GM18498 (cell line): ENCODE measurements around the gene NAPA.

Experiments
- ATAC-seq: cut with Tn5 transposase; IDR thresholded peaks from one replicate; pipeline ENCODE4 v1.9.1; 2021; ENCODE audit warnings: mild to moderate bottlenecking, moderate library complexity; ENCODE audit not compliant: unreplicated experiment

Gene NAPA

DNA sequence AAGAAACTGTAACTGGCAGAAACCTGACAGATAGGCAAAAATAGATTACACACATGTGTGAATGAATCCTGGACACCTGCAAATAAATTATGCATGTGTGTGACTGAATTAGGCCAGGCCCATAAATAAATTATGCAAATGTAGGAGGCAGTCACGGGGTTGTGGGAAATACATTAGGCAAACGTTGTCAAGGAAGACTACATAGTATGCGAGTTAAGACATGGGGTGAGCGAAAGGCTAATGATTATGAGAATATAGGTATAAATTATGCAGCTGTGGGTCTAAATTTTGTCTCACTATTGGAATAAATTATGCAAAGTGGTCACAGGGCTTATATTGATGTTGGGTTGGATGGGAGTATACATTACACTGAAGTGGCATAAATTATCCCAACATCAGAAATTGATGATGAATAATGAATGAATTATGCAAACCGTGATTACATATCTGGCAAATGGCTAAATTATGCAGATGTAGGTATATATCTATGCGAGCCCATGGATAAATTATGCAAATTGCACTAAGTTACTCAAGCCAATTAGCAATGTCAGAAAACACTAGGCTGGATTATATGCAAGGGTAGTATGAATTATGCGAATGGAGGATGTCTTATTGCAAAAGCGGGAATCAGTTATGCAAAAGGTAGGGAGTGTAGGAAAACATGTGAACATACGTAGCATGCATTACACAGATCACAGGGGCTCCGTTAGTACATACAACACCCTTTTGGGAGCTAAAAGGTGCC lies 50.0 kb downstream of the NAPA start:
- ATAC-seq, result no peak

GRCh38 chr19:47461876-47462275 lies 53.0 kb downstream of the NAPA start:
- ATAC-seq, result no peak

GRCh38 chr19:47459477-47459876 lies 55.4 kb downstream of the NAPA start:
- no peak for ATAC-seq

DNA sequence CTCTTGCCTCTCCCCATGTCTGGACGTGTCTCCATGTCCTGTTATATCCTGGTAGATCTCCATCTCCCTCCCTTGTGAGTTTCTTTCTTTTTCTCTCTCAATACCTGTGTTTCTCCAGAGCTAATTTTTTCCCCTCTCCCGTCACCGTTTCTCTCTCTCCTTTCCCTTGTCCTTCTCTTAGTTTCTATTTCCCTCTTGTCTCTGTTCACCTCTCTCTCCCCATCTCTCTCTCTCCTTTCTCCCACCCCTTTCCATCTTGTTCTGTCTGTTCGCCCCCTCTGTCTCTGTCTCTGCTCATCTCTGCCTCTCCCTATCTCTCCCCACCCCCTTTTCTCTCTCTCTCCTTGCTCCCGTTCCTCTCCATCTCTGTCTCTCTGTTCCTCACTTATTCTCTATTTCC lies 56.2 kb downstream of the NAPA start:
- ATAC-seq, result no peak

GRCh38 chr19:47456721-47457474 lies 58.0 kb downstream of the NAPA start:
- no peak for ATAC-seq

- ATAC-seq, result no peak
Measured at GRCh38 chr19:47450478-47450877, 64.4 kb downstream of the NAPA start.

DNA sequence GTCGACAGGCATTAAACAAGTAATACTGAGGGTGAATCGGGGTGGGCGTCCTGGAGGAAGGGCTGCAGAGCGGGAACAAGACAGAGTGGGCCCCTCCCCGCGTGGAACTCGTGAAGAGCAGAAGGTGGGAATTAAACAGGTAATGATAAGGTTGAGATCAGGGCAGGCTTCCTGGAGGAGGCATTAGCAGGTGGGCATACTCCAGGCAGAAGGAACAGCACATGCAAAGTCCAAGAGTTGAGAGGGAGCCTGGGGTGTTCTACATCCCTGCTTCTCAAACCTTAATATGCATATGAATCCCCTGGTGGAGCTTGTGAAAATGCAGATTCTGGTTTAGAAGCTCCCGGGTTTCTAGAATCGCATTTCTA lies 66.5 kb downstream of the NAPA start:
- no peak for ATAC-seq

DNA sequence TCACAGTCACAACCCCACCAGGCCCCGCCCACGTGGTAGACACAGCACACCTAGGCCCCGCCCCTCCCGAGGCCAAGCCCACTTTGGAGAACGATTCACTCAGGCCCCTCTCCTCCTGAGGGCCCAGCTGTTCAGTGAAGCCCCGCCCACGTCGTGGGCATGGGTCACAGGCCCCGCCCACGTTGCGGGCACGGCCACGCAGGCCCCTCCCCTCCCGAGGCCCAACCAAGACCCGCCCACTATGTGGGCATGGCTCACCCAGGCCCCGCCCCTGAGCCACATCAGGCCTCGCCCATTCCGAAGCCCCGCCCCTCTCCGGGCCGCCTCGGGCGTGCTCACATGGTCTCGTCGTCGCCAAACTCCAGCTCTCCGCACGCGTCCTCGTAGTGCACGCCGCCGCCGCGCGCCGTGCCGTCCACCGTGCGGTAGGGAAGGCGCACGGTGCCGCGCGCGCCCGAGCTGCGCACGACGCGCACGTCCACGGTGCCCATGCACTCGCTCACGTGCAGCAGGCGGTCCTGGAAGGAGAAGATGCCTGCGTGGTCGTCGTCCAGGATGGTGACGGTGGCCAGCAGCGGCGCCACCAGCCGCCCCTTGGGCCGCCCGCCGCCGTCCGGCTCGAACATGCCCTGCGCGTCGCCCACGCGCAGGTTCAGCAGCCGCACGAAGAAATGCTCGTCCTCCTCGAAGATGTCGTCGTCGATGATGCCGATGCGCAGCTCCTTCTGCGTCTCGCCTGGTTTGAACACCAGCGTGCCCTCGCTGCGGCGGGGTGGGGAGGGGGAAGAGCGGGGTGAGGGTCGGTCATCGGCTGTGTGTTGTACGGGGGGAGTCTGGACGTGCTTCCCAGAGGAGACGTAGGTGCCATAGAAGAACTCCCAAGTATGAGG lies 67.1 kb downstream of the NAPA start:
- ATAC-seq, result no peak

- no peak for ATAC-seq
Measured at GRCh38 chr19:47446534-47447469, 68.1 kb downstream of the NAPA start.

DNA sequence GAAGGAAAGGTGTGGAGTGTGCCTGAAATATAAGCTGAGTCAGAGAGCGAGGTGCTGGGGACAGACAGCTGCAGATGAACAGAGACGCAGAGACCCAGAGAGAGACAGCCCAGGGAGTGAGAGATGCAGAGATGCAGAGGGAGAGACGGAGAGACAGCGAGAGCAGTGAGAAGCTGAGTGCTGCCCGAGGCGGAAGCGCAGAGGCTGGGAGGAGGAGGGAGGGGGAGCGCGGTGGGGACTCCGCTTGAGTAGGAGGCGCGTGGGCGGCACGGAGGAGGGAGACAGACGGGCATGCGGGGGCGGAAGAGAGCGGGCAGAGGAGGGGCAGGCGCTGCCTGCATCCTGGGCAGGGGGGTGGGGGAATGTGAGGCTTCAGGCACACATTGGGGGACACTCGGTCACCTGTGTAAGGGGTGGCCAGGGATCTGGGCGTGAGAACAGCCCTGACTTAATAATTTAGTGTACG lies 68.9 kb downstream of the NAPA start:
- ATAC-seq, result no peak

DNA sequence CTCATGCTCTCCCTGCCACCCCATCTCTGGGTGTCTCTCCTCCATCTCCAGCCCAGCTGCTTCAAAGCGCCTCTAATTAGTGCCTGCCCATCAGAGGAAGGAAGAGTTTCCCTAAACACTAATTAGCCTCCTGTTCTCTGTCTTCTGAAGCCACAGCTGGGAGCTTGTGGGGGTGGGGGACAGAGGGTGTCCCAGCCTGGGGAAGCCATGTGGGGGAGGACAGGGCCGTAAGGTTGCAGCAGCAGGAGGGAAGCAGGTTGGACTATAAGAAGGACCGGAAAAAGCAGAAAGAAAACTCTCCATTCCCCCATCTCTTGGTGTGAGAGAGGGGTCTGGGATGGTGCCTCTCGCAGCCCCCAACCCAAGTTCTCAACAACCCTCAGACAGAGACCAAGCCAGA lies 69.3 kb downstream of the NAPA start:
- ATAC-seq, result no peak

GRCh38 chr19:47444388-47444821 lies 70.5 kb downstream of the NAPA start:
- ATAC-seq, result no peak

GRCh38 chr19:47443331-47443730 lies 71.5 kb downstream of the NAPA start:
- ATAC-seq, result no peak

DNA sequence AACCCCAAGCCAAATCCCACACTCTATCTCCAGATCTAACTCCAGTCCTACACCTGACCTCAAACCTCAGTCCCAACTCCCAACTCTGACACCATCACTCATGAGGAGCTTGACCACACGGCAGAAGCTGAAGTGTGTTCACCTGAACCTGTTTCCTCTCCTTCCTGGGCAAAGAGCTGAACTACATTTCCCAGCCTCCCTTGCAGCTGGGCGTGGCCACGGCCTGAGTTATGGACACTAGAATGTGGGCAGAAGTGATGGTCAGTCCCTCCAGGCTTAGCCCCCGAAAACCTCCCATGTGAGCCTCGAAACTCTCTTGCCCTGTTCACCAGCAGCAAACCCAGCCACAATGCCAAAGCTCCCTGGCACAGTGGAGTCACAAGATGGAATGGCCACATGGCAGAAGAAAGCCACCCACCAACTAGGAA lies 76.1 kb downstream of the NAPA start:
- no peak for ATAC-seq
